HL-60 (cell line): Measurements from ENCODE around the gene GLRX3.
A peak's percentile ranks its signal among the peaks of the same experiment; 100 is the strongest.

Source experiments
- CTCF ChIP-seq: IDR thresholded peaks from one replicate; pipeline ENCODE4 v1.5.1; 2011; ENCODE audit warnings: low read length, control low read depth, inconsistent platforms; ENCODE audit not compliant: insufficient read depth
- POLR2AphosphoS5 ChIP-seq: IDR thresholded peaks from 2 replicates; pipeline ENCODE4 v1.6.1; 2012; ENCODE audit warnings: low read depth
- REST ChIP-seq: IDR thresholded peaks from 2 replicates; pipeline ENCODE4 v1.6.1; 2012; ENCODE audit warnings: low read depth; ENCODE audit not compliant: insufficient replicate concordance
- SPI1 ChIP-seq: IDR thresholded peaks from 2 replicates; pipeline ENCODE4 v1.6.1; 2012; ENCODE audit warnings: low read depth, mild to moderate bottlenecking, borderline replicate concordance

DNA sequence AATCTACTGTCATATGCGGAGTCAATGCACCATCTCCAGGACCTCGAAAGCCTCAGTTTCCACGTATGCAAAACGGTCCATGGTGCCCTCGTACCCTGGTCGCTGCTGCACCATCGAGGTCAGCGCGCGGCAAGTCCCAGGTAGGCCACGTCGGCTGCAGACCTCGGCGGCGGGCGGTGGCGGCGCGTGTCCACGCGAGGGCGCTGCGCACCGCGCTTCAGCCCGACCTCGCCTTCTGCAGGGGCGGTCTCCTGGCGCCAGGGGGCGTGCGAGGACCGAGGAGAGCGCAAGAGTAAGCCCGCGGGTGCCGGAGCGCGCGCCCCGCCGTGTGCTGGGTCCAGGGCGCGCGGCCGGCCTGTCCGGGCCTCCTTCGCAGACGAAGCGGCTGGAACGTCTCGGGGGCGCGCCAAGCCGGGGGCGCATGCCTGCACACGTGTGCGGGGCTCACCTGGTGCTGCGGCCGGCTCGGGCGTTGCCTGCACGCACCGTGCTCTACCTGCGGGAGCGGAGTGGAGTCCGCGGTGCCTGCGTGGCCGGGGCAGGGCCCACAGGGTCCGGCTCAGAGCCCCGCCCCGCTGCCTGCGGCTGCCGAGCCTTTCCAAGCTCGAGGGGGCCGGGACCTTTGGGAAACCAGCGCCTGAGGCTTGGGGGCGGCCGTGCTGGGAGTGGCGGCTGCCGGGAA lies 54.0 kb downstream of the GLRX3 start:
- TF ChIP-seq CTCF (peak; percentile 96), SPI1 (no peak), POLR2AphosphoS5 (peak; percentile 49), REST (no peak)
